Measurements from ENCODE around the gene ANKFN1.

- TF ChIP-seq CTCF (IDR thresholded peaks at IDR 0.05) (no peak), POLR2A (IDR thresholded peaks at IDR 0.05) (no peak), POLR2AphosphoS5 (IDR thresholded peaks at IDR 0.05) (no peak)
Observed at GRCh38 chr17:56119936-56120335, 33.3 kb upstream of the ANKFN1 start.

Data from breast epithelium (tissue), 3 donors.